ENCODE results near the gene ARL2BP. TPM values are rescaled to one million over a fixed set of nuclear protein-coding genes. Genes with fewer than 3 reads are reported as not detected.

ARL2BP gene
- total and polyA plus RNA-seq, 10 of the 15 experiments (the other 5 are each of a cell fraction or from before 2014, with no cell fraction given), result 12.5 to 56.6 (median 29.7) TPM

GRCh38 chr16:57271063-57271345 lies 25.9 kb downstream of the ARL2BP start:
- ChIA-PET RAD21 (ENCODE audit: unreplicated experiment) (no interaction called here), SMC1A (ENCODE audit: uncharacterized antibody, unreplicated experiment) (no interaction called here), CTCF (no interaction called here), POLR2A (interaction anchor here (0.6 kb wide), 1 partner anchor 58 kb away, joined by 5 read pairs; no protein-coding TSS in a partner anchor)
- no peaks in the 10 kb centered on the region for H3K9me3 ChIP-seq (replicated peaks; ENCODE audit: control insufficient read depth, insufficient read depth, low read length)
- H3K27me3 ChIP-seq (replicated peaks in 1 of 2; ENCODE audit: control insufficient read depth in 2 of 2, insufficient read depth in 2 of 2, low read length in 1 of 2), result no peaks in the 10 kb centered on the region
- no peak overlapping the region for H3K4me3 ChIP-seq
- no peaks in the 10 kb centered on the region for H3K79me2 ChIP-seq (ENCODE audit: control insufficient read depth, insufficient read depth, low read length)
- no peak for FAIRE-seq
- WGBS (ENCODE audit: insufficient coverage, insufficient replicate concordance, low lambda C conversion rate, missing lambda C conversion rate), result 59% methylated on average over 7 of the region's 7 CpGs
- H3K4me1 ChIP-seq (ENCODE audit: control insufficient read depth, insufficient read depth, low read length), result no peaks in the 10 kb centered on the region
- no peak overlapping the region for H3K4me2 ChIP-seq (ENCODE audit: control insufficient read depth, insufficient read depth)
- no peak overlapping the region for H3K27ac ChIP-seq (ENCODE audit: control insufficient read depth, insufficient read depth)
- in situ Hi-C loops (cut with MboI), result no loop called here
- no peaks in the 10 kb centered on the region for H3K36me3 ChIP-seq (ENCODE audit: control insufficient read depth in 2 of 2, insufficient read depth in 2 of 2, low read length in 1 of 2)
- no peak overlapping the region for H3K9ac ChIP-seq (ENCODE audit: control insufficient read depth, insufficient read depth, low read length)
- intact Hi-C loops (cut with micrococcal nuclease; ENCODE audit: unreplicated experiment), result no loop called here
- H4K20me1 ChIP-seq (ENCODE audit: control insufficient read depth, insufficient read depth), result no peaks in the 10 kb centered on the region
- BruUV-seq (replicated peaks), result no TSS peak
- no peak for DNase-seq (ENCODE audit: low read depth, low spot score)
- H2AFZ ChIP-seq (ENCODE audit: control insufficient read depth, low read depth, low read length), result no peak overlapping the region
- TF ChIP-seq IKZF2 (IDR thresholded peaks at IDR 0.05) (no peak), ATF7 (IDR thresholded peaks at IDR 0.05; ENCODE audit: low read depth) (no peak), PML (IDR thresholded peaks at IDR 0.05; ENCODE audit: low read length) (no peak), GATAD2B (conservative IDR thresholded peaks at IDR 0.05; ENCODE audit: low read depth) (no peak), NR2C1 (IDR thresholded peaks at IDR 0.05) (no peak), POU2F2 (IDR thresholded peaks at IDR 0.05; ENCODE audit: borderline replicate concordance, low read depth, low read length) (no peak), IRF4 (IDR thresholded peaks at IDR 0.05; ENCODE audit: low read depth, low read length) (no peak), CUX1 (IDR thresholded peaks at IDR 0.05; ENCODE audit: insufficient replicate concordance, low read depth, low read length) (no peak), TCF12 (IDR thresholded peaks at IDR 0.05; ENCODE audit: low read depth, low read length) (no peak), SMARCA5 (IDR thresholded peaks at IDR 0.05) (no peak), POLR2AphosphoS2 (IDR thresholded peaks at IDR 0.05; ENCODE audit: low read depth, low read length) (no peak), MAX (IDR thresholded peaks at IDR 0.05; ENCODE audit: low read depth, low read length) (no peak), TBL1XR1 (IDR thresholded peaks at IDR 0.05; ENCODE audit: low read depth, low read length) (no peak), ZNF384 (IDR thresholded peaks at IDR 0.05; ENCODE audit: borderline replicate concordance, low read depth, low read length) (no peak)
- ATAC-seq, result no peak
